Measurements from ENCODE around the gene CEP131.

The CEP131 gene

GRCh38 chr17:81223762-81224130, 981 bp upstream of the CEP131 start:
- DNase-seq (ENCODE audit: low spot score) = no peak

DNA sequence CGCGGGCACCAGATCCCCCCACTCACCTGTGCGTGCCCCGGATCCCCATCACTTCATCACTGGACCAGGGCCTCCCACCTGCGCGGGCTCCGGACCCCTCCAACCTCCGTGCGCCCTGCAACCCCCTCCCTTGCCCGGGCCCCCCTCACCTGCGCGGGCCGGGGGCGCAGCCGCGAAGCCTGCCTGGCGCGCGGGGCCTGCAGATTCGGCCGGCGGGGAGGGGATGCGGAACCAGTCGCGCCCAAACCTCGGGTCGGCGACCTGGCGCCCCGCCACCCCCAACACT, 202 bp downstream of the CEP131 start:
- DNase-seq (ENCODE audit: low spot score) = peak; percentile 26

GRCh38 chr17:81221842-81222619, 734 bp downstream of the CEP131 start:
- no peak for DNase-seq (ENCODE audit: low spot score)

GRCh38 chr17:81221371-81221841, 1.4 kb downstream of the CEP131 start:
- no peak for DNase-seq (ENCODE audit: low spot score)

DNA sequence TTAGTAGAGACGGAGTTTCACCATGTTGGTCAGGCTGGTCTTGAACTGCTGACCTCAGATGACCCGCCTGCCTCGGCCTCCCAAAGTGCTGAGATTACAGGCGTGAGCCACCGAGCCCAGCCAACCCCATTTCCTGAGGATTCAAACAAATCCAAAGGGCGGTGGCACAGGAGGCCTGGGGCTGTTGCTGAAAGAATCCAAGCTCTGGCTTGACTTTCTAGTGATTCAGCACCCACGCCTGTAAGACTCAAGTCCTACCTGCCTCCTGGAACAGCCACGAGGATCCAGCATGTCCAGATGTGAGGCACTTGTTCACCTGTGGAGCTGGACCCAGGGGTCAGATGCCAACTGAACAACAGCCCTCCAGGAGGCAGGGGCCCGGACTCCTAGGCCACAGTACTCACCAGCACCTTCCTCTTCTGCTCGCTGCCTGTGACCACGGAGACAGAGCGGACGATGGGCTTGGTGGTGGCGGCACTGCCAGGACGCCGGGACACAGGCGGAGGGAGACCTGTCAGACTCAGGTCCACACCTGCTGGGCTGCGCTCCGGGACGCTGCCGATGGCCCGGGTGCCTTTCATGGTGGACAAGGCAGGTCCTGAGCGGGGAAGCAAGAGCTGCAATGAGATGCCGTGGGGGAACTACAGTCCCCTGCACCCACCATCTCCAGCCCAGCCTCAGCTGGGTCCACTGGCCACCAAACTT, 3.1 kb downstream of the CEP131 start:
- no peak for DNase-seq (ENCODE audit: low spot score)

- no peak for DNase-seq (ENCODE audit: low spot score)
Observed at GRCh38 chr17:81218991-81219390, 3.8 kb downstream of the CEP131 start.

DNA sequence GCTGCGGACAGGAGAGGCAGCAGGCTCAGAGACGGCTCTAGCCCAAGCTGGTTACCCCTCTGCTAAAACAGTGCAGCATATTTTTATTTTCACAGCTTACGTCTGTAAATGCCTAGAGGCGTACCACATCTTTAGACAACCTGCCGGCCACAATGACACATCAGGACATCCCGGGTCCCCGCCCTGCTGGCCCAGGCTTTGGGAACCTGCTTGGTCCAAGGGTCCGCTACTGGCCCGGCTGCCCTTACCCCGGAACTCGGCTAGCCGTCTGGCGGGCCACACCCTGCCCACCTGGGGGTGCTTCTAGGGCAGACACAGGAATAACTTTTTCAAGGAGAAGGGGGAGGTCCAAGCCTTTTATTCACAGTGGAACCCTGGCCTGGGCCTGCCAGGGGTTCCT, 4.3 kb downstream of the CEP131 start:
- no peak for DNase-seq (ENCODE audit: low spot score)

DNA sequence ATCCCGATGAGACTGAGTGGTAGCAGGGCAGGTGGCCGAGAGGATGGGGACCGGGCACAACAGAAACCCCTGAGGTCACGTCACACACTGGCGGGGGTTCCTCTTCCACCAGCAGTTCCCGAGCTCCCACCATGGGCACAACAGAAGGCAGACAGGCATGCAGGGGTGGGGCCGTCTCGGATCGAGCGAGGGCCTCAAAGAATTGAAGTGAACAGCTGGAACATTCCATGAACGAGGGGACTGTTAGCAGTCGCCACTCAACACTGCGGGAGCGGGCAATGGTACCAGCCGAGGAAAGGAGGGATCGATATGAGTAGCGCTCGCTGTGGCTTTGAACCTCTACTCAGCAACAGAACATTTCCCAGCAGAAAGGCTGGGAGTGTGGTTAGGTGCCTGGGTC, 5.3 kb downstream of the CEP131 start:
- DNase-seq (ENCODE audit: low spot score) = no peak

- DNase-seq (ENCODE audit: low spot score) = no peak
Observed at GRCh38 chr17:81213978-81214377, 8.8 kb downstream of the CEP131 start.

DNA sequence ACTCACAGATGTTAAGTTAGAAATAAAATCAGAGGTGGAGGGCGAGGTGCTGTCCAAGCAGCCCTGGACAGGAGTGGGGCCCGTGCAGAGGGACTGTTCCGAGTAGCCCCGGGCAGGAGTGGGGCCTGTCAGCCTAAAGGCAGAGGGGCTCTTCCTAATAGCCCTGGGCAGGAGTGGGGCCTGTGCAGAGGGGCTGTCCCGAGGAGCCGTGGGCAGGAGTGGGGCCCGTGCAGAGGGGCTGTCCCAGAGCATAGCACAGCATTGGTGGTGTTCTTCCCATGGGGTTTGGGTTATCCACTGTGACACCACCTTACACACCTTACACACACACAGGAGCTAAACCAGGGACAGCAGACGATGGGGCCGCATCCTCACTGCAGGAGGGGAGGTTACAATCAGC, 10.4 kb downstream of the CEP131 start:
- no peak for DNase-seq (ENCODE audit: low spot score)

- no peak for DNase-seq (ENCODE audit: low spot score)
Observed at GRCh38 chr17:81210868-81211267, 11.9 kb downstream of the CEP131 start.

DNA sequence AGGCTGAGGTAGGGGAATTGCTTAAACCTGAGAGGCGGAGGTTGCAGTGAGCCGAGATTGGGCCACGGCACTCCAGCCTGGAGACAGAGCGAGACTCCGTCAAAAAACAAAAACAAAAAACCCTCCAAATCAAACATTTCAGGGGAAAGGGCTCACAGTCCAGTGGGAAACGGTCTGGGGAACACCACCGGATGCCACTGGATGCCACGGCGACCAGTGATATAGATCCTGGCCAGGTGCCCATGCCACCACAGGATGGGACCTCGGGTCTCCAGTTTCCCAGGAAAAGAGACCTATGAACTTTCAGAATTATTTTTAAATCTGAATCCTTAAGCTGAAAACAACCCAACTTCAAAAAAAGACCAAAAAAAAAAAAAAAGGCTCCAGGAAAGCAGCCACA, 12.3 kb downstream of the CEP131 start:
- no peak for DNase-seq (ENCODE audit: low spot score)

DNA sequence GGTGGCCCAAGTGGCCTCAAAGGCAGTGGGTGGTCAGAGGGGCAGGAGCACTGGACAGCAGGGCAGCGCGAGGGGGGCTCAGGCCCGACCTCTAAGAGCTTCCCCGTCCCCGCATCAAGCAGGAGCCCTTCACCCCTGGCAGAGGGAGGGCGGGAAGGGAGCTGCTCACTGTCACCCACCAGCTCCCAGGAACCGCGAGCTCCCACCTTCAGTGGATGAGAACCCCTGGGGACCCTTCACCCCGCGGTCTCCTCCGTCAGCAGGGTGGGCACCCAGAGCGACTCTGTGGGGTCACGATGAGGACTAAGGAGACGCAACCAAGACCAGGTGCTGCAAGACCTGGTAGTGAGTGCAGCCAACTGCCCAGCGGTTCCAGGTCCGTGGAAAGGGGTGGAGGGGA, 13.6 kb downstream of the CEP131 start:
- DNase-seq (ENCODE audit: low spot score) = no peak

DNA sequence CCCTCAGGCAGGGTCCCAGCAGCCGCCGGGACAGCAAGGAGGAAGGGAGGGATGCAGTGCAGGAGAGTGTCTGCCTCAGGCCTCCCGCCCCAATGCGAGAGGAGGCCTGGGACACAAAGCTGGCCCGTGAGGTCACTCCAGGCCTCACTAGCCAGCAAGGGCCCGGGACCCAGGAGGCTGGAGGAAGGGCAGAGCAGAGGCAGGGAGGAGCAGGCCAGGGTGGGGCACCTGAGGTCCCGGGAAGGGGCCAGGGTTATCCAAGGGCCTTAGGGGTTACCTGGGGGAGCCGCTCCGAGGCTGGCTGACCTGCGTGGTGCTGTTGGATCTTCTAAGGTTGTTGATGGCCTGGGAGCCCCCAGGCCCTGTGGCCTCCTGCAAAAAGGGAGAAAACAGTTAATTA, 14.1 kb downstream of the CEP131 start:
- no peak for DNase-seq (ENCODE audit: low spot score)

- peak; percentile 63 for DNase-seq (ENCODE audit: low spot score)
Observed at GRCh38 chr17:81207610-81208581, 14.9 kb downstream of the CEP131 start.

DNA sequence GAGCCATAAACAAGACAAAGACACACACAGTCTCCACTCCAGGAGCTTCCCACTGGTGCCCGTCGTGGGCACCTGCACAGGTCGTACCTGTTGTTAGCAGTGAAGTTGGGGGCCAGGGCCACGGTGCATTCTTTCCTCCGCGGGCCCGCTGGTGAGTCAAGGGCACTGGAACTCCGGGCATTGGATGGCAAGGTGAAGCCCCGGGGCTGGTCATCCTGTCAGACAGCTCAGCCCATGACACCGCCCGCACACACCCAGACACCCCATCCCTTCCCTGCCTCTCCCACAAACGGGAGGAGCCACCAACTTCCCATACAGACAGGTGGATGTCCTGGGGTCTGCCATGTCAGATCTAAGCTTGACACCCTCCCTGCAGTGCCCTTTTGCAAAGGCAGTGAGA, 16.1 kb downstream of the CEP131 start:
- no peak for DNase-seq (ENCODE audit: low spot score)

- DNase-seq (ENCODE audit: low spot score) = no peak
Observed at GRCh38 chr17:81206166-81206565, 16.6 kb downstream of the CEP131 start.

DNA sequence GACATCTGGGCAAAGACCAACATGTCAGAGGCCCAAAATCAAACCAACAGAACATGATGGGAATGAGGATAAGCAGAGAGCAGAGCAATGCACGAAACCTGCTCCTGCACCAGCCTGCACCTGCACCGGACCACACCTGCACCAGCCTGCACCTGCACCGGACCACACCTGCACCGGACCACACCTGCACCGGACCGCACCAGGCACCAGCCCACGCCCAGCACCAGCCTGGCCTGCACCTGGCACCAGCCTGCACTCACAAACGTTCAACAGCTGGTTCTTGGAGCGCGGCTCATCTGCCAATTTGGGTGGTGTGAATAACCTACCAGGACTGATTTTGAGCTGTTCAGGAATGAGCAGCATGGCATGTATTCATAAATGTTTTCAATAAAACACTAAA, 18.2 kb downstream of the CEP131 start:
- no peak for DNase-seq (ENCODE audit: low spot score)

GRCh38 chr17:81203136-81203535, 19.6 kb downstream of the CEP131 start:
- DNase-seq (ENCODE audit: low spot score) = no peak

GRCh38 chr17:81202318-81202717, 20.4 kb downstream of the CEP131 start:
- no peak for DNase-seq (ENCODE audit: low spot score)

DNA sequence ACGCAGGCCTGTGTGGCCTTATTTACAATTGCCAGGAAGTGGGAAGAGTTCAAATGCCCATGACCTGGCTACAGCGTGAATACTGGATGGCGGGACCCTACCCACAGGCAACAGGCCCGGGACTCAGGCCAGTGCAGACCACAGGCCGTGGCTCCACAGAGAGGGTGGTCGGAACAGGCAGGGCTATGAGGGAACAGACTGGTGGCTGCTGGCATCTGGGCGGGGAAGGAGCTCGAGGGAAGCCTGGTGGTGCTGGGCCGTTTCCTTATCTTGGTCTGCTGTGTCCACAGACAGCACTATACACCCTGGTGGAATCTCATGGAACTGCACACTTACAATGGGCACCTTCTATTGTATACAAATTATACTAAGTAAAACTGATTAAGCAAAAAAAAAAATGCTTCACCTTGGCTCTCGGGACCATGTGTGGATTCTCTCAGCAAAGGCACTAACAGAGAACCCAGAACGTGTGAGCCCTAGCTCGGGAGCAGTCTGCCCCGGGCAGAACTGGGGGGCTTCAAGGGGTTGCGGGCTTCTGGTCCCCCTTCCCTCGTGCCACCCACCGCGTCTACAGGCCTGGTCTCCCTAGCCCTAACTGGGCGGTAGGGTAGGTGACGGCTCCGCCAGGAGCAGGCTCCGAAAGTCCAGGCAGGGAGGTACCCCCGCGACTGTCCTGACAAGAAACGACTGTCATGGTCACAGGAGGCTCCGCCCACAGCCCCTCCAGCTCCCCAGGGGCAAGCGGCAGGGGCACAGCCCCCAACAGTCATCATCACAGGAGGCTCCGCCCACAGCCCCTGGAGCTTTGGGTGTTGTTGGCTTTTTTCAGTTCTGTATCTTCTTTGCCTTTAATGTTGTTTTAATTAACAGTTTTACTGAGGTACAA, 21.8 kb downstream of the CEP131 start:
- DNase-seq (ENCODE audit: low spot score) = peak; percentile 55

DNA sequence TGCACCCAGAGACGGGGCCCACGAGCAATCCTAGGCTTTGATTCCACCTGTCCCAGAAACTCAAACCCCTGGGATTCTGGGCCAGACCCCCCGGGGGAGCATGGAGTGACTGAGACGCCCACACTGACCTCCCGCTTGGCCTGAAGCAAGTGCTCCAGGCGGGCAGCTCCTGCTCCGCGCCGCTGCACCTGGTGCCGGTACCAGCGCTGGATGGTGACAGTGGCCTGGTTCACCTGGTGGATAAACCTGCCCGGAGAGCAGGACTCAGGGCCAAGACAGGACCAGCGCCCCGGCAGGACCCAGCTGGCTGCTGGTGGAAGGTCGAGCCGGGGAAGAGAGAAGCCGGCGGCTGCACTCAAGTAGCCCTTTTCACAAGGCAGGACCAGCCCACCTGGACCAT, 22.6 kb downstream of the CEP131 start:
- DNase-seq (ENCODE audit: low spot score) = no peak

All from germinal center (tissue), 1 donor.